HepG2 (cell line): ENCODE data around the gene RUSC1. TPM values are rescaled to one million over a fixed set of nuclear protein-coding genes. Genes with fewer than 3 reads are reported as not detected.

Source experiments
- ELF1 ChIP-seq: sonication (generic); formaldehyde crosslinking; IDR thresholded peaks from 2 replicates; pipeline ENCODE4 v1.4.0; 2020; ENCODE audit warnings: missing genetic modification reagents
- FOXO1 ChIP-seq: sonication (generic); formaldehyde crosslinking; IDR thresholded peaks from 2 replicates; pipeline ENCODE4 v1.4.0; 2020; ENCODE audit warnings: missing genetic modification reagents
- FUBP1 ChIP-seq: sonication (generic); formaldehyde crosslinking; IDR thresholded peaks from 2 replicates; pipeline ENCODE4 v1.5.1; 2020; ENCODE audit warnings: missing genetic modification reagents, mild to moderate bottlenecking, borderline replicate concordance
- ISX ChIP-seq: sonication (generic); formaldehyde crosslinking; conservative IDR thresholded peaks from 2 replicates; pipeline ENCODE4 v1.5.0; 2020; ENCODE audit warnings: missing genetic modification reagents
- PAXIP1 ChIP-seq: sonication (generic); formaldehyde crosslinking; conservative IDR thresholded peaks from 2 replicates; pipeline ENCODE4 v1.4.0; 2020; ENCODE audit warnings: mild to moderate bottlenecking, missing genetic modification reagents, moderate library complexity
- SKIL ChIP-seq: sonication (generic); formaldehyde crosslinking; IDR thresholded peaks from 2 replicates; pipeline ENCODE4 v1.8.0; 2022; ENCODE audit warnings: missing genetic modification reagents, mild to moderate bottlenecking, moderate library complexity, borderline replicate concordance
- SNAPC4 ChIP-seq: sonication (generic); formaldehyde crosslinking; IDR thresholded peaks from 2 replicates; pipeline ENCODE4 v1.4.0; 2020; ENCODE audit warnings: mild to moderate bottlenecking, missing genetic modification reagents
- ZMYM3 ChIP-seq: sonication (generic); formaldehyde crosslinking; IDR thresholded peaks from 2 replicates; pipeline ENCODE4 v1.5.1; 2020; ENCODE audit warnings: mild to moderate bottlenecking, missing genetic modification reagents
- polyA plus RNA-seq, 8 experiments: library from polyadenylated mRNA; depleted of rRNA in 3 of 8; stranded (reverse) in 7 of 8; unstranded in 1 of 8; fragments of >200 nt; fragmentation: Illumina TruSeq in 4 of 8; extraction: Trizol in 4 of 8; gene quantifications; 2 replicates each; pipeline versions ENCODE4 v1.2.1 to v1.2.3, GENCODE V29; 2011 to 2016; ENCODE audit warnings: low read depth in 4 of 8, missing spikeins in 1 of 8, mixed read lengths in 1 of 8; ENCODE audit not compliant: insufficient read depth in 1 of 8
- total RNA-seq, 5 experiments: library from RNA; depleted of rRNA; stranded (reverse); fragments of >200 nt; fragmentation: Illumina TruSeq; extraction: Trizol; gene quantifications; 2 replicates each; pipeline ENCODE4 v1.2.3, GENCODE V29; 2016; ENCODE audit warnings: low read depth in 1 of 5

The RUSC1 gene
- total and polyA plus RNA-seq, 2 of the 13 experiments (the other 11 are each of a cell fraction or from before 2014, with no cell fraction given): 18.7 to 20.4 TPM

- TF ChIP-seq SNAPC4: no peak; the same call in 1 of the 2 replicates
- TF ChIP-seq PAXIP1 (CRISPR knock-in tag): no peak
- no peak for TF ChIP-seq ISX
- TF ChIP-seq FUBP1 (CRISPR knock-in tag): no peak
- no peak; the same call in 1 of the 2 replicates for TF ChIP-seq SKIL
- TF ChIP-seq ZMYM3: no peak
- TF ChIP-seq FOXO1 (CRISPR knock-in tag): no peak
- 0 out of 2 replicates have a peak, but pooled peaks have one; percentile 17 for TF ChIP-seq ELF1
These were observed 4.3 kb downstream of the RUSC1 start (continued) for GRCh38 chr1:155324717-155325602.
